Loucy (cell line): ENCODE results near the gene ETS1.

Experiments
- EZH2phosphoT487 ChIP-seq: fragments of 200-600 bp; IDR thresholded peaks from 2 replicates; pipeline ENCODE4 v1.6.1; 2018; ENCODE audit warnings: antibody characterized with exemption, mild to moderate bottlenecking, moderate library complexity, borderline replicate concordance
- TF ChIP-seq, protein P1 (sequence below): fragments of 200-600 bp; sonication (generic); conservative IDR thresholded peaks from 2 replicates; pipeline ENCODE4 v1.5.1; 2014; ENCODE audit warnings: mild to moderate bottlenecking, antibody characterized with exemption, low read length

DNA sequence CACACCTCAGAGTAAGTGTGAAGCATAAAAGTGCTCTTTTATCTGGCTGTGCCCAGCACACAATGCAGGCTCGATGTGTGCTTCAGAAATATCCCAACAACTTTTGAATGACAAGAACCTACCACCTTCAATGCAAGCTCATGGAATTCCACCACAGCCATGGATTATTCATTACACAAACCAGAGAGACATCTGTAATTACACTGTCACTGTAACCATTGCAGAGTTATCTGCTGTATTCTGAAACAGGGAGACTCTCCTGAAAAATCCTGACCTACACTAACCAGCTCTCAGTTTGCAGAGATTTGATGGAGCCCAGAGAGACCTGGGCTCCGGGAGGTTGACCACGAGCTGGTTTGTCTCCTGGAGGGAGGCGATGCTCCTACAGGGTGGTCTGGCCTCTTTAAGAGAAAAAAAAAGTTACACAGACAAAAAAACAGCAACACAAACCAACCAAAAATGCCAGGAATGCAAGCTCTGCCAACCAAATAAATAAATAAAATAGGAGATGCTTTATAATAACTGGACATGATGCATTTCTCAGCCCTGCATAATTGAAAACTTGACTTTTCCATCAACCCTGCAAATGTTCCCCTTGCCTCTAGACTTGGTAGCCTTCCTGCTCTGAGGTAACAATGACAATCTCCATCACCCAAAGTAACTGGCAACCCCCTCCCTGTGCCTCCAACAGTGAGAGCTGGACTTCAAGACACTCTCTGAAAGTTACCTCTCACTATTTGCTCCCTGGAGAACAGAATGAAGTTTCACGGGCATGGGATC lies 69.7 kb downstream of the ETS1 start:
- TF ChIP-seq, protein P1, sequence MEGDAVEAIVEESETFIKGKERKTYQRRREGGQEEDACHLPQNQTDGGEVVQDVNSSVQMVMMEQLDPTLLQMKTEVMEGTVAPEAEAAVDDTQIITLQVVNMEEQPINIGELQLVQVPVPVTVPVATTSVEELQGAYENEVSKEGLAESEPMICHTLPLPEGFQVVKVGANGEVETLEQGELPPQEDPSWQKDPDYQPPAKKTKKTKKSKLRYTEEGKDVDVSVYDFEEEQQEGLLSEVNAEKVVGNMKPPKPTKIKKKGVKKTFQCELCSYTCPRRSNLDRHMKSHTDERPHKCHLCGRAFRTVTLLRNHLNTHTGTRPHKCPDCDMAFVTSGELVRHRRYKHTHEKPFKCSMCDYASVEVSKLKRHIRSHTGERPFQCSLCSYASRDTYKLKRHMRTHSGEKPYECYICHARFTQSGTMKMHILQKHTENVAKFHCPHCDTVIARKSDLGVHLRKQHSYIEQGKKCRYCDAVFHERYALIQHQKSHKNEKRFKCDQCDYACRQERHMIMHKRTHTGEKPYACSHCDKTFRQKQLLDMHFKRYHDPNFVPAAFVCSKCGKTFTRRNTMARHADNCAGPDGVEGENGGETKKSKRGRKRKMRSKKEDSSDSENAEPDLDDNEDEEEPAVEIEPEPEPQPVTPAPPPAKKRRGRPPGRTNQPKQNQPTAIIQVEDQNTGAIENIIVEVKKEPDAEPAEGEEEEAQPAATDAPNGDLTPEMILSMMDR: no peak
- TF ChIP-seq EZH2phosphoT487: no peak
